GM08714 (cell line): Measurements from ENCODE around the gene PFDN2.
"Not testable (repeated sequence)": the region's sequence is repeated elsewhere in the genome, so short reads cannot be mapped to it uniquely, and the experiment has no call there.

ENCODE experiments used
- H3K4me3 ChIP-seq: fragments of 200-500 bp; sonication (Bioruptor generic); 2 replicates; pipeline ENCODE4 v1.5.1; 2014; ENCODE audit warnings: mild to moderate bottlenecking, low read length, inconsistent platforms
- ZNF274 ChIP-seq: IDR thresholded peaks from 2 replicates; pipeline ENCODE4 v1.6.1; 2012; ENCODE audit warnings: mild to moderate bottlenecking, low read depth, low read length

The PFDN2 gene

DNA sequence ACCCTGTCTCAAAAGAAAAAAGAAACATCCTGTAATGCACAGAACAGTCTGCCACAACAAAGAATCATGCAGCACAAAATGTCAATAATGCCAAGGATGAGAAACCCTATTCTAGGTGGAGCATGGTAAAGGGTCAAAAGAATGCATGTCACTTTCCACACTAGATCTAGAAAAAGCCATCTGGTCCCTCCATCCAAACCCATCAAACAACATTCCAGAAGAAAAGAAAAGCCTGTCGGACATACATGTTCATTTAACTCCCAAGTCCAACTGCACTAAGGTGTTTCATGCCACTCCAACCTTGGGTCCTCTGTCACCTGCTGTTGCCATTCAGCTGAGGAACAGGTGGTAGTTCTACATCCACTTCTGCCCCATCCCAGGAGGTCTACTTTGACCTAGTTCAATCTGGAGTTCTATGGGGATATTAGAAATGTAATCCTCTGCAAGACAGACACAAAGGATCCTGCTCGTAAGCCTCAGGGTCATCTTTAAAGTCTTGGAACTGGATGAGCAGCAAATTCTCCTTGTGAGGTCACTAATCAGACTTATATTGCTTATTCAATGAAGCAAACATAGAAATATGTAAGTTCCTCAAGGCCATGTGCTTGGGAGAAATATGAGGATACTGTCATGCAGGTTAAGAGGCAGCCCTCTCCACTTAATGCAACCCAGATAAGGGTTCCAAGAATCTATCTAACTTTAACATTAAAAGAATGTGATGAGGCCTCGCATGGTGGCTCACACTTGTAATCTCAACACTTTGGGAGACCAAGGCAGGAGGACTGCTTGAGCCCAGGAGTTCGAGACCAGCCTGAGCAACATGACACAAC, 11.0 kb upstream of the PFDN2 start:
- H3K4me3 ChIP-seq: no peak overlapping the region
- no peak for TF ChIP-seq ZNF274

DNA sequence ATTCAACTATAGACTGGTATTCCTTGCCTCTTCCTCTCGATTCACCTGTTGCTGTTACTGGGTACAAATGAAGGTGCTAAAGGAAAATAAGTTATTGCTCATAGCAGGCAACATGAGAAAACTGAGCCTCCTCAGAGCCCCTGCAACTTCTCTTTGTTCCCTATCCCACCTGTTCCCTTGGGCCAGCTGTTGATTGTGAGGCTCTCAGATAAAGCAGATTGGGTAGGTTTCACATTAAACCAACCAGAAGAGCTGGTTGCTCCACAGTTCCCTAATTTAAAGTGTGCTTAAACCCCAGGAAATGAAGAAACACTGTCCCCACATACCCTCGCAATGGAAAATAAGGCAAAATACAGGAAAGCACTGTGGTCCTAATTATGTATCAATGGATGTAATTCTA, 9.8 kb upstream of the PFDN2 start:
- no peak for TF ChIP-seq ZNF274
- no peak overlapping the region for H3K4me3 ChIP-seq

DNA sequence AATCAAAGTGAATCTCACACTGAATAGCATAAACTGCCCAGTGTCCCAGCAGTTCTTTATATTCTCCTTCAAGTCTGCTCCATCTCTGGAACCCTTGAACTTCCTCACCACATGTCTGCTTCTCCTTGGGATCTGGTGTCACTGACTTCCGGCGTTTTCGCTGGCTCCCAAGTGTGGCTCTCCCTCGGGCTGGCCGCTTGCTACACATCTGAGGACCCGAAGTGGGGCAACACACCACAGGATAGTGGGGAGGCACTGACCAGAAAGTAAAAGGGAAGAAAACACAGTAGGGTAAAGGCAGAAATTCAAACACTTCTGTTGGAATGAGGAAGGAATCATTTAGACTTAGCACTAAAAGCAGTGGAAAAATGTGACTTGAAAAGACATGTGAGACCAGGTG, 5.1 kb upstream of the PFDN2 start:
- H3K4me3 ChIP-seq: no peak overlapping the region
- TF ChIP-seq ZNF274: no peak

DNA sequence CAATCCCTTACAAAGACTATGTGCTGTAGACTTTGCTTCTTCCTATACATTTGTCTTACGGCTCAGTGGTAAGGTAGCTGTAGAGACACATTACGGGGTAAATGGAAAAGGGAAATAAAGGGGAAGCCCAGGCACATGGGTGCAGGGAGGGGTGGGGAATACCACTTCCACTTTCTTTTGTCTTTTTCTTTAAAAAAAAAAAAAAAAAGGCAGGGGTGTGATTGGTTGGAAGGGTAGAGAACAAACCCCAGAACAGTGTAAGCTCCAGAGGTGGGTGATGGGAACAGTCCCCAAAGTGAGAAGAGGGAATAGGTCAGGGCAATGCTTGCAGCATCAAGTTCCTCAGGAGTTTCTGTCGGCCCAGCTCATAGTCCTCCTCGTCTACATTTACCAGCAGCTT, 4.0 kb upstream of the PFDN2 start:
- no peak for TF ChIP-seq ZNF274
- H3K4me3 ChIP-seq: no peak overlapping the region

DNA sequence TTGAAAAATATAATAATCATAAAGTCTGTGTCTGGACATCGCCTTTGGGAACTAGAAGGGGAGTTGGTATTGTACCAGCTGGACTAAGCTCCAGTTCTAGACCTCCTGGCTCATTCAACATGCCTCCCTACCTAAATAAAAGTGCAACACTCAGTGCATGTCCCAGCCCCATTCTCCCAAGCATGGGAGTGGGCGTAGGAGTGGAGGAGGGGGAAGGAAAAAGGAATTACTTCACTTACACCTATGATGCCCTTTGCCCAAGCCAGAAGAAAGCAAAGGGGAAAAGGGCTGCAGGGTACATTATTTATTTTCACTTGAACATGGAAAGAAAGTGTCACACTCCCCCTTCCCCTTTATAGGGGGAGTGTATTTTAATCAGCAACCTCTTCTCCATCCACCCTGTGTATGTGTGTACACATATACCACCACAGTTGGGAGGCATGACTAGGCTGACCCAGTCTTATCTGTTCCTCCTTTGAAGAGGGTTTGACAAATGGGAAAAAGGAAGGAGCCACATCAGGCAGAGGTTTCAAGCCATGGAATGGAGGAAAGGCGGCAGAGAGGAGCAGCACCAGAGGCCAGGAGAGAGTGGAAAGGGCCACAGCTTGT, 3.3 kb upstream of the PFDN2 start:
- no peak for TF ChIP-seq ZNF274
- no peak overlapping the region for H3K4me3 ChIP-seq

DNA sequence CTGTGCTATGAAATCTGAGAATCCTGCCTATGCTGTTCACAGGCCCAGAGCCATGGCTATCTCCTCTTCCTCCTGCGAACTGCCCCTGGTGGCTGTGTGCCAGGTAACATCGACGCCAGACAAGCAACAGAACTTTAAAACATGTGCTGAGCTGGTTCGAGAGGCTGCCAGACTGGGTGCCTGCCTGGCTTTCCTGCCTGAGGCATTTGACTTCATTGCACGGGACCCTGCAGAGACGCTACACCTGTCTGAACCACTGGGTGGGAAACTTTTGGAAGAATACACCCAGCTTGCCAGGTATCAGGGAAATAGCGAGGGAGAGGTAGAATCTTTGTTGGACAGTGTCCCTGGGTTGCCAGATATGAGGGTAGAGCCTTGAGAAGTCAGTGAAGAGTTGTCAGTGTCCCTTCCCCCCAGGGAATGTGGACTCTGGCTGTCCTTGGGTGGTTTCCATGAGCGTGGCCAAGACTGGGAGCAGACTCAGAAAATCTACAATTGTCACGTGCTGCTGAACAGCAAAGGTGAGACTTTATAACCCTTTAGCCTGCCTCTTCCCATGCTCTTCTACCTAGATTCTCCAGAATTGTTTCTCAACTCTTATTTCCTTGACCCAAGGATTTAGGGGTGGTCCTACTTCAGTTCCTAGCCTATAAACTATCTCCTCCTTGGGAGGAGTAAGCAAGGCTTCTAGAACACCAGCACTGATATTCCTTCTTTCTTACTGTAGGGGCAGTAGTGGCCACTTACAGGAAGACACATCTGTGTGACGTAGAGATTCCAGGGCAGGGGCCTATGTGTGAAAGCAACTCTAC, 1.5 kb upstream of the PFDN2 start:
- no peak for TF ChIP-seq ZNF274
- H3K4me3 ChIP-seq: peak overlapping the region; percentile 91

DNA sequence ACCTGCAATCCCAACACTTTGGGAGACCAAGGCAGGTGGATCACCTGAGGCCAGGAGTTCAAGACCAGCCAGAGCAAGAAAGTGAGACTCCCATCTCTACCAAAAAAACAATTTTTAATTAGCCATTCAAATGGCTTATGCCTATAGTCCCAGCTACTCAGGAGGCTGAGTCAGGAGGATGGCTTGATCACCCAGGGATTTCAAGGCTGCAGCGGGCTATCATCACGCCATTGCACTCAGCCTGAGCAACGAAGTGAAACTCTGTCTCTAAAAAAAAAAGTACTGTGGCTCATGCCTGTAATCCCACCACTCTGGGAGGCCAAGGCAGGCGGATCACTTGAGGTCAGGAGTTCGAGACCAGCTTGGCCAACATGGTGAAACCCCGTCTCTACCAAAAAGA, 1.9 kb downstream of the PFDN2 start:
- not testable (repeated sequence) for H3K4me3 ChIP-seq

DNA sequence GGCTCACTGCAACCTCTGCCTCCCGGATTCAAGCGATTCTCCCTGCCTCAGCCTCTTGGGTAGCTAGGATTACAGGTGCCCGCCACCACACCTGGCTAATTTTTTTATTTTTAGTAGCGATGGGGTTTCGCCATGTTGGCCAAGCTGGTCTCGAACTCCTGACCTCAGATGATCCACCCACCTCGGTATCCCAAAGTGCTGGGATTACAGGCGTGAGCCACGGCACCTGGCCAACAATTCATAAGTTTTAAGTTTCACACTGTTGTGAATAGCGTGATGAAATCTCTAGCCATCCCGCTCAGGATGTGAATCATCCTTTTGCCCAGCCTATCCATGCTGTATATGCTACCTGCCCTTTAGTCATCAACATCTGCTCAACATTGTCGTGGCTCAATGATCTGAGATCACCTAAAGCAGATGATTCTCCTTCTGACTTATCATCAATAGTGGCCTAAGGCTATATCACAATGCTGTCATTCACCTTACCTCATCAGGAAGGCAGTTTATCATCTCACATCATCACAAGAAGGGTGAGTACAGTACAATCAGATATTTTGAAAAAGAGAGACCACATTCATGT, 2.6 kb downstream of the PFDN2 start:
- TF ChIP-seq ZNF274: no peak
- no peak overlapping the region for H3K4me3 ChIP-seq

DNA sequence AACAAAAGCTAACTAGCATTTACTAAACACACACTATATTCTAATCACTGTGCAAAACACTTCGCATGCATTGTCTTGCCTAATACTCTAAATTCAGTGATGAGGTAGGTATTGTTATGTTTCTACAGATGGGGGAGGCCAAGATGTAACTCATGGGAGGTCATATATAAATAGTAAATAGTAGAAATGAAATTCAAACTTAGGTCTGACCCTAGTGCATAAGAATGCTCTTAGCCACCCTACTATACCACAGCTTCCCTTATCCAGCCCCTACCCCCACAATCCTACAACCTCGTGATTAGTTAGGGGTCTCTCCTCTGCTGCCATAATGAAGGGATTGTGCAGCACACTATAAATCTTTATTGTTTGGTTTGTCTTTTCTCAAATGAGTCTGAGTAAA, 3.3 kb downstream of the PFDN2 start:
- no peak overlapping the region for H3K4me3 ChIP-seq
- no peak for TF ChIP-seq ZNF274

DNA sequence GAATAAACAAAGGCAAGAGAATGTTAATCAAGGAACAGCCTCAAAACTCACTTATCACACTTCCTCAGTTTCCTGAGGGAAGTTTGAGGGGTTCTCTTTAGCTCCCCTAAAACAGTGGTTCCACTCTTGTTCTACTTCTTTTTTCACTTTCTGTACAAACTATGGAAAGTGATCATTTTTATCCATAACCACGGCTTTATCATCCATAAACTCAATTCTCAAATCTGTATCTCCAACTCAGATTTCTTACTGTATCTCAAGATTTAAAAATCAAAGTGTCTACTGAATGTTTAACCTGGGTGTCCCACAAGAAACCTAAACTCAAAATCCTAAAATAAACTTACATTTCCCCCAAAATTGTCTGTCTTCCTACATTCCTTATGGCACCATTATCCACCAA, 3.9 kb downstream of the PFDN2 start:
- TF ChIP-seq ZNF274: no peak
- H3K4me3 ChIP-seq: no peak overlapping the region

DNA sequence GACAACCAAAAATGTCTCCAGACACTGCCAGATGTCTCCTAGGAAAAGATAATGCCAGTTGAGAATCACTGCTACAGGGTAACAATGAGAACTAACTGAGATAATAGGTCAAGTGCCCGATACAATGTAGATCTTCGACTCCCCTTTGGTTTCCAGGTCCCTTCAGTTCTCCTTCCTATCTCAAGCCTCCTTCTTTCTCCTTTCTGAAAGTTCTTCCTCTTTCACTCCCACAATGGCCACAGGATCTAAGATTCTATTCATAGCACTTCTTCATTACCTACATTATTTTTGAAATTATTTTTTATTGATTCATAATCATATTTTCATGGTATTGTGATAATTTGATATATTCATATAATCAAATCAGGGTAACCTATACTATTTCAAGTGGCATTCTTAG, 6.3 kb downstream of the PFDN2 start:
- no peak for TF ChIP-seq ZNF274
- no peak overlapping the region for H3K4me3 ChIP-seq

DNA sequence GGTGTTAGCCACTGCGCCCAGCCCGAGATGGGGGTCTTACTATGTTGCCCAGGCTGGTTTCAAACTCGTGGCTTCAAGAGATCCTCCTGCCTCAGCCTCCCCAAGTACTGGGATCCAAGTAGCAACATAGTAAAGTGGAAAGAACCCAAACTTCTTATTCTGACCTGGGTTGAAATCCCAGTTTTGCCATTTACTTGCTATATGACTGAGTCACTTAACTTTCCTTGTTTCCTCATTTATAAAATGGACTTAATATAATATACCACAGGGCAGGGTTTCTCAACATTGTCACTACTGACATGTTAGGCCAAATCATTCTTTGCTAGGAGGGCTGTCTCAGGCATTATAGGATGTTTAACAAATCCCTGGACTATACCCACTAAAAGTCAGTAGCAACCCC, 6.7 kb downstream of the PFDN2 start:
- H3K4me3 ChIP-seq: no peak overlapping the region
- no peak for TF ChIP-seq ZNF274

DNA sequence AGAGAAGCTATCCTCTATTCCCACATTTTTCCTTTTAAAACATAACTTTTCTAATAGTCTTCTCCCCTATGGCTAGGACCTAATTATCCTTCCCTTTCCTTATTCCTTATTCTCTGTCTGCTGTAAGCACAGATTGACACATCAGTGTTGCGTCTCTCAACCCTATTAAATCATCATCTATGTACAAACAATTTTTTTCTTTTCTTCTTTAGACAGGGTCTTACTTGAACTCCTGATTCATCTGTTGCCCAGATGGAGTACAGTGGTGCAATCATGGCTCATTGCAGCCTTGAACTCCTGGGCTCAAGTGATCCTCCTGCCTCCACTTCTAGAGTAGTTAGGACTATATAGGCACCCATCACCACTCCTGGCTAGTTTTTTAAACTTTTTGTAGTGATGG, 11.4 kb downstream of the PFDN2 start:
- no peak overlapping the region for H3K4me3 ChIP-seq
- no peak for TF ChIP-seq ZNF274

DNA sequence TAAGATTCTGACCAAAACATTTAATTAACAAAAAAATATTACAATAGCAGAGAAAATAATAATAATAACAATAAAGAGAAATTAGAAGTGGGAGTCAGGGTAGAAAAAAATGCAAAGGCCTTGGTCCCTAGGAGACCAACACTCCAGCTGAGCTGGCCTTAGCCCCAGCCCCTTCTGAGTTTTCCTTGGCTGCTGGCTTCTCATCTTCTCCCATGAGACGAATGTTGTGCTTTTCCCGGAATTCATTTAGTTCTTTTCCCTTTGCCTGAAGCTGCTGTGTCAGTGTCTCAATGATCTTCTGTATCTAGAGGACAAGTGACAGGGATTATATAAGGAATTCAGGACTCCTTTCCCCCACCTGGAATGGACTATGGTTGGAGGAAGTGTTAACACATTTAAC, 17.3 kb downstream of the PFDN2 start:
- TF ChIP-seq ZNF274: no peak
- no peak overlapping the region for H3K4me3 ChIP-seq
